ENCODE measurements around the gene MT1HL1. TPM values are rescaled to one million over a fixed set of nuclear protein-coding genes. Genes with fewer than 3 reads are reported as not detected.

MT1HL1 gene
- total and polyA plus RNA-seq, 2 of the 8 experiments (the other 6 are each of a cell fraction or from before 2014, with no cell fraction given), result not detected

GRCh38 chr1:237025358-237026074 lies 21.3 kb upstream of the MT1HL1 start:
- Histone ChIP-seq H3K18ac (ENCODE audit: extremely low read depth, low read length) (no peak overlapping the region), H3K4me3 (ENCODE audit: extremely low read depth in 1 of 4, insufficient read depth in 2 of 4, low read depth in 3 of 4, low read length in 4 of 4) (no peak overlapping the region), H3K36me3 (ENCODE audit: control insufficient read depth in 2 of 4, insufficient read depth in 4 of 4, low read length in 3 of 4) (no peaks in the 10 kb centered on the region; a peak in 1 of 8 replicates), H3K9me3 (ENCODE audit: insufficient read depth in 2 of 2, low read depth in 1 of 2, low read length in 1 of 2) (peaks cover 0 to 8% of the 10 kb centered on the region in 2 experiments; a peak in 3 of 4 replicates), H3K79me1 (ENCODE audit: low read depth, low read length) (no peaks in the 10 kb centered on the region), H3K23me2 (ENCODE audit: low read depth, low read length) (no peaks in the 10 kb centered on the region), H2BK120ac (replicated peaks; ENCODE audit: low read depth, low read length) (no peak overlapping the region), H2AFZ (ENCODE audit: low read length) (no peak overlapping the region), H4K91ac (replicated peaks; ENCODE audit: insufficient read length, low read length) (no peak overlapping the region), H3K56ac (replicated peaks; ENCODE audit: insufficient read length, low read depth, low read length) (no peak overlapping the region), H2AK5ac (ENCODE audit: low read depth, low read length) (no peak overlapping the region), H3K27ac (ENCODE audit: low read depth, low read length) (no peak overlapping the region), H2BK15ac (ENCODE audit: low read length) (no peak overlapping the region), H2BK5ac (ENCODE audit: low read depth, low read length) (no peak overlapping the region), H2BK20ac (ENCODE audit: low read length) (no peak overlapping the region), H4K8ac (ENCODE audit: extremely low read depth, insufficient read depth, low read length) (no peak overlapping the region), H3K4ac (replicated peaks; ENCODE audit: insufficient read length, low read depth, low read length) (no peak overlapping the region), H3K79me2 (ENCODE audit: control insufficient read depth in 1 of 2, insufficient read depth in 2 of 2, low read length in 2 of 2) (no peaks in the 10 kb centered on the region), H4K5ac (ENCODE audit: insufficient read length, low read depth, low read length) (no peak overlapping the region), H3K4me2 (ENCODE audit: insufficient read depth in 1 of 2, low read depth in 2 of 2, low read length in 2 of 2) (no peak overlapping the region), H4K20me1 (replicated peaks in 1 of 2; ENCODE audit: control insufficient read depth in 1 of 2, insufficient read depth in 2 of 2, low read length in 2 of 2) (no peaks in the 10 kb centered on the region), H3K23ac (ENCODE audit: insufficient read length) (no peak overlapping the region), H3K9ac (replicated peaks in 1 of 4; ENCODE audit: extremely low read depth in 1 of 4, low read depth in 3 of 4, low read length in 3 of 4) (no peak overlapping the region), H2BK12ac (ENCODE audit: low read depth, low read length) (no peak overlapping the region), H3K4me1 (replicated peaks in 1 of 4; ENCODE audit: control insufficient read depth in 3 of 4, insufficient read depth in 4 of 4, low read length in 3 of 4) (no peaks in the 10 kb centered on the region), H3K27me3 (replicated peaks in 1 of 4; ENCODE audit: control insufficient read depth in 3 of 4, extremely low read depth in 1 of 4, insufficient read depth in 3 of 4, low read length in 3 of 4) (no peaks in the 10 kb centered on the region), H3K14ac (ENCODE audit: insufficient read length) (no peak overlapping the region)
- ChIA-PET POLR2A (ENCODE audit: partially characterized antibody) (interaction anchor here (1.0 kb wide), 1 partner anchor 8 kb away, joined by 3 read pairs; no protein-coding TSS in a partner anchor), CTCF (ENCODE audit: partially characterized antibody) (interaction anchor here (0.6 to 1.0 kb wide), 2 partner anchors 9 to 264 kb away, joined by 3 to 4 read pairs; no protein-coding TSS in a partner anchor)
- TF ChIP-seq EGR1 (IDR thresholded peaks at IDR 0.05; ENCODE audit: borderline replicate concordance, low read depth, low read length), result no peak
- TF ChIP-seq ZNF274 (IDR thresholded peaks at IDR 0.05; ENCODE audit: borderline replicate concordance, extremely low read depth, low read length), result no peak
- TF ChIP-seq ATF3 (IDR thresholded peaks at IDR 0.05; ENCODE audit: insufficient read depth, low read depth, low read length), result no peak
- no peak for TF ChIP-seq CHD1 (IDR thresholded peaks at IDR 0.05; ENCODE audit: low read depth, low read length)
- TF ChIP-seq SRF (IDR thresholded peaks at IDR 0.05; ENCODE audit: low read depth, low read length), result no peak
- TF ChIP-seq NRF1 (IDR thresholded peaks at IDR 0.05; ENCODE audit: low read depth, low read length), result no peak
- TF ChIP-seq RFX5 (IDR thresholded peaks at IDR 0.05; ENCODE audit: borderline replicate concordance, low read depth, low read length), result no peak
- no peak for TF ChIP-seq RXRA (IDR thresholded peaks at IDR 0.05; ENCODE audit: insufficient read depth, low read depth, low read length)
- no peak for TF ChIP-seq SUZ12 (IDR thresholded peaks at IDR 0.05; ENCODE audit: low read length)
- no peak for TF ChIP-seq PHF8 (conservative IDR thresholded peaks at IDR 0.05; ENCODE audit: low read depth, low read length)
- TF ChIP-seq KDM1A (IDR thresholded peaks at IDR 0.05; ENCODE audit: borderline replicate concordance, low read length), result no peak
- TF ChIP-seq TAF7 (optimal IDR thresholded peaks at IDR 0.05; ENCODE audit: borderline replicate concordance, low read depth, low read length), result no peak
- no peak for DNase-seq (ENCODE audit: low read depth in 1 of 2, low spot score in 2 of 2)
- 97 to 100% methylated on average over 1 to 8 of the region's 10 CpGs for WGBS, 2 experiments (ENCODE audit: extremely low coverage in 1 of 2, insufficient coverage in 1 of 2, insufficient read length in 1 of 2, insufficient replicate concordance in 2 of 2, low coverage in 1 of 2, low lambda C conversion rate in 2 of 2, missing lambda C conversion rate in 1 of 2)
- no peak for FAIRE-seq
